ENCODE results near the gene RELN.

GRCh38 chr7:103865442-103865841, 124.0 kb downstream of the RELN start:
- TF ChIP-seq CTCF (IDR thresholded peaks at IDR 0.05) (no peak), POLR2A (IDR thresholded peaks at IDR 0.05) (no peak)
